KMS-11 (cell line): ENCODE measurements around the gene ZSCAN1.

Source experiments
- H2AFZ ChIP-seq: fragments of 200-600 bp; sonication (generic); 2 replicates; pipeline ENCODE4 v1.6.1; 2016; ENCODE audit warnings: antibody characterized with exemption, mixed run types, low read depth
- H3K27ac ChIP-seq: fragments of 200-600 bp; sonication (generic); 2 replicates; pipeline ENCODE4 v1.6.1; 2016; ENCODE audit warnings: mild to moderate bottlenecking, mixed run types
- H3K27me3 ChIP-seq: fragments of 200-600 bp; sonication (generic); 2 replicates; pipeline ENCODE4 v1.6.1; 2017; ENCODE audit warnings: mild to moderate bottlenecking, low read depth, mixed run types, moderate library complexity; ENCODE audit not compliant: insufficient read depth
- H3K36me3 ChIP-seq: fragments of 200-600 bp; sonication (generic); 2 replicates; pipeline ENCODE4 v1.6.1; 2017; ENCODE audit warnings: mild to moderate bottlenecking, mixed run types; ENCODE audit not compliant: insufficient read depth
- H3K4me1 ChIP-seq: fragments of 200-600 bp; sonication (generic); 2 replicates; pipeline ENCODE4 v1.6.1; 2016; ENCODE audit warnings: mild to moderate bottlenecking, low read depth, mixed run types; ENCODE audit not compliant: poor library complexity, severe bottlenecking
- H3K4me2 ChIP-seq: fragments of 200-600 bp; sonication (generic); 2 replicates; pipeline ENCODE4 v1.7.0; 2016; ENCODE audit warnings: mild to moderate bottlenecking, mixed run types
- H3K4me3 ChIP-seq: fragments of 200-600 bp; sonication (generic); IDR thresholded peaks from 2 replicates; pipeline ENCODE4 v1.6.1; 2017; ENCODE audit warnings: low read depth, low read length, mixed read lengths; ENCODE audit not compliant: insufficient read depth
- H3K79me2 ChIP-seq: fragments of 200-600 bp; sonication (generic); 2 replicates; pipeline ENCODE4 v1.6.1; 2016; ENCODE audit warnings: low read depth, mixed run types; ENCODE audit not compliant: insufficient read depth
- H3K9ac ChIP-seq: fragments of 200-600 bp; sonication (generic); 2 replicates; pipeline ENCODE4 v1.6.1; 2016; ENCODE audit warnings: mild to moderate bottlenecking, mixed run types
- H4K20me1 ChIP-seq: fragments of 200-600 bp; sonication (generic); 2 replicates; pipeline ENCODE4 v1.6.1; 2016; ENCODE audit warnings: mild to moderate bottlenecking, mixed run types; ENCODE audit not compliant: insufficient read depth
- TF ChIP-seq, protein P1 (sequence below): fragments of 200-600 bp; sonication (generic); conservative IDR thresholded peaks from 2 replicates; pipeline ENCODE4 v1.6.1; 2017; ENCODE audit warnings: low read depth, mild to moderate bottlenecking, antibody characterized with exemption, low read length, moderate library complexity, mixed read lengths

ZSCAN1 gene

DNA sequence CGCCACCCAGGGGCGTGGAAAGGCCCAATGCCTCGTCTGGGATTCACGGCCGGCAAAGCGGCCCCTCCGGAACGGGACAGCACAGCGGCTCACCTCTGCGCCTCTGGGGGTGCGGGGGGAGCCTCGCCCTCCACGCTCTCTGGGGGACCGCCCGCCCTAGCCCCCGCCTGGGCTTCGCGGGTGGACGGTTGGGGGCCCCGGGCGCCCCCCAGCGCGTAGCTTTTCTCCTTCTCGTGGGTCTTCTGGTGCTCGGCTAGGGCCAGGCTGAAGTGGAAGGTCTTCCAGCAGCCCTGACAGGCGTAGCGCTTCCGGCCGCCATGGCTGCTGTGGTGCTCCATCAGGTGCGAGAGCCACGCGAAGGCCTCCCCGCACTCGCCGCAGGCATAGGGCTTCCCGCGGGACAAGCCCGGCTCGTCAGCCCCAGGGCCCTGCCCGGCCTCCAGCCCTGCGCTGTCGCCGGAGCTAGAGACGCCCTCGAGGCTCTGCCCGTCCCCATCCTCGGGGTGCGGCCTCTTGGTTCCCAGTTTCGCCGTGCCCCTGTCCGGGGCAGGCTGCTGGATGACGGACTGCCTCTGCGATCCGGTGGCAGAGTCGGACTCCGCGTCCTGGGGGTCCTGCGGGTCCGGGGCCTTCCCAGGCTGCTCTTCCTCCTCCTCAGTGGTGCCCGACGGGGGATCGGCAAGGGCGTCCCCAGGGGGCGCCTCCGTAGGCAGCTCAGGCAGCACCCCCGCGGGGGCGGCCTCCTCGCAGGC lies 50.9 kb downstream of the ZSCAN1 start:
- no peak overlapping the region for H3K9ac ChIP-seq
- no peak overlapping the region for H3K4me3 ChIP-seq
- H3K27me3 ChIP-seq = no peaks in the 10 kb centered on the region
- TF ChIP-seq, protein P1, sequence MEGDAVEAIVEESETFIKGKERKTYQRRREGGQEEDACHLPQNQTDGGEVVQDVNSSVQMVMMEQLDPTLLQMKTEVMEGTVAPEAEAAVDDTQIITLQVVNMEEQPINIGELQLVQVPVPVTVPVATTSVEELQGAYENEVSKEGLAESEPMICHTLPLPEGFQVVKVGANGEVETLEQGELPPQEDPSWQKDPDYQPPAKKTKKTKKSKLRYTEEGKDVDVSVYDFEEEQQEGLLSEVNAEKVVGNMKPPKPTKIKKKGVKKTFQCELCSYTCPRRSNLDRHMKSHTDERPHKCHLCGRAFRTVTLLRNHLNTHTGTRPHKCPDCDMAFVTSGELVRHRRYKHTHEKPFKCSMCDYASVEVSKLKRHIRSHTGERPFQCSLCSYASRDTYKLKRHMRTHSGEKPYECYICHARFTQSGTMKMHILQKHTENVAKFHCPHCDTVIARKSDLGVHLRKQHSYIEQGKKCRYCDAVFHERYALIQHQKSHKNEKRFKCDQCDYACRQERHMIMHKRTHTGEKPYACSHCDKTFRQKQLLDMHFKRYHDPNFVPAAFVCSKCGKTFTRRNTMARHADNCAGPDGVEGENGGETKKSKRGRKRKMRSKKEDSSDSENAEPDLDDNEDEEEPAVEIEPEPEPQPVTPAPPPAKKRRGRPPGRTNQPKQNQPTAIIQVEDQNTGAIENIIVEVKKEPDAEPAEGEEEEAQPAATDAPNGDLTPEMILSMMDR = no peak
- no peaks in the 10 kb centered on the region for H3K4me1 ChIP-seq
- H2AFZ ChIP-seq = no peak overlapping the region
- no peak overlapping the region for H3K27ac ChIP-seq
- H3K4me2 ChIP-seq = no peak overlapping the region
- no peaks in the 10 kb centered on the region for H4K20me1 ChIP-seq
- H3K36me3 ChIP-seq = no peaks in the 10 kb centered on the region
- no peaks in the 10 kb centered on the region for H3K79me2 ChIP-seq

DNA sequence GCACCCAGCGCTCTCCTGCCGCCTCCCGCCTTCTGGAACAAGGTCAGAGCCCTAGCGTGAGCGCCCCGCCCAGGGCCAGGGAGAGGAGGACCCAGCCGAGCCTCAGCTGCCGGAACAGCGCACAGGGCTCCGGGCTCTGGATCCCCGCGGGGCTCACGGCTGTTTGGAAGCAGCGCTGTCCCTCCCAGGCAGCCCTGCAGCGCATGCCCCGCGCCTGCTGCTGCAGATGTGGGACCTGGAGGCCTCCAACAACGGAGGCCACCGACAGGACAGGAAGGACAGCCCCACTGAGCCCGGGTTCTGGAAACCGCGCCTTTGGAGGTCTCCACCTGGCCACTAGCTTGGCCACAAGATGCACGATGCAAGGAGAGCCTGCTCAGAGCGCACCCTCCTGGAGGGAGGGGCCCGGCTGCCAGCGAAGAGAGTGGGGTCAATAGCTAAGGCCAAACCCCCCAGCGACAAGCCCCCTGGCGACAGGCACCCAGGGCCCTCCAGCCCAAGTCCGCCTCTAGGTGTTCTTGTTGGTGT lies 51.6 kb downstream of the ZSCAN1 start:
- no peaks in the 10 kb centered on the region for H3K27me3 ChIP-seq
- no peak overlapping the region for H3K27ac ChIP-seq
- no peaks in the 10 kb centered on the region for H3K36me3 ChIP-seq
- no peak overlapping the region for H2AFZ ChIP-seq
- H3K4me1 ChIP-seq = no peaks in the 10 kb centered on the region
- H4K20me1 ChIP-seq = no peaks in the 10 kb centered on the region
- TF ChIP-seq, protein P1 = no peak
- no peak overlapping the region for H3K4me2 ChIP-seq
- H3K9ac ChIP-seq = no peak overlapping the region
- H3K4me3 ChIP-seq = no peak overlapping the region
- no peaks in the 10 kb centered on the region for H3K79me2 ChIP-seq

DNA sequence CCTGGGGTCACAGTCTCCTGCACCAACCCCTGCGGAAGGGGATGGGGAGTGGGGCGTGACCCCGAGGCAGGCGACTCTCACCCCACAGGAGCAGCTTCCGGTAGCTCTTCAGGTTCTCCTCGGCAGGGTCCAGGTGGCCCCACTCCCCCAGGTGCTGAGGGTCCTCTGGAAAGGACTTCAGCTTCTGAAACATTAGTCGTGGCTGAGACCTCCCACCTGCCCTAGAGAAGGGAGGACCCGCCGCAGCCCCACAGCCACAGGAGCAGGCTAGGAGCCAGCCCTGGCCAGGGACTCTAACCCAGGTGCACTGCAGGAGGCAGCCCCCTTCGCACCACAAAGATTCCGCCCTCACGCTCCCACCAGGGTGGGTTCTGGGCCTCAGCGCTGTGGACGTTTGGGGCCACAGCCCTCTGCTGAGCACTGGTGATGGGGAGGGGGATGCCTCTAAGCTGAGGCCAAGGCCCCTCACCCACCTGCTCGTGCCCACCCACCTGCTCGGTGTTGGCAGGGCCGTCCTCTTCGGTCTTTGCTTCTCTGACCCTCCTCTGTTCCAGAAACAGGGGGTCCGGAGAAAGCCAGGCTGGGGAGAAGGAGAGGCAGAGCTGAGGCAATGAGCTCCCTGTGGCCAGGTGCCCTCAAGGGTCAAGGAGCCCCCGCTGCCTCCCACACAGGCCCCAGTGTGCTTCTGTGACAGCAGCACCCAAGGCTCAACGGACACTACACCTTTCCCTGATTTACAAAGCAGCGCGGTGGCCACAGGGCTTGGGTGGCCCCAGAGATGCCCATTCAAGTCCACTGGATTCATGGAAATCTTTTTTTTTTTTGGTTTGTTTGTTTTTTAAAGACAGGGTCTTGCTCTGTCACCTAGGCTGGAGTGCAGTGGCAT lies 53.2 kb downstream of the ZSCAN1 start:
- H3K27ac ChIP-seq = no peak overlapping the region
- TF ChIP-seq, protein P1 = no peak
- no peaks in the 10 kb centered on the region for H3K79me2 ChIP-seq

DNA sequence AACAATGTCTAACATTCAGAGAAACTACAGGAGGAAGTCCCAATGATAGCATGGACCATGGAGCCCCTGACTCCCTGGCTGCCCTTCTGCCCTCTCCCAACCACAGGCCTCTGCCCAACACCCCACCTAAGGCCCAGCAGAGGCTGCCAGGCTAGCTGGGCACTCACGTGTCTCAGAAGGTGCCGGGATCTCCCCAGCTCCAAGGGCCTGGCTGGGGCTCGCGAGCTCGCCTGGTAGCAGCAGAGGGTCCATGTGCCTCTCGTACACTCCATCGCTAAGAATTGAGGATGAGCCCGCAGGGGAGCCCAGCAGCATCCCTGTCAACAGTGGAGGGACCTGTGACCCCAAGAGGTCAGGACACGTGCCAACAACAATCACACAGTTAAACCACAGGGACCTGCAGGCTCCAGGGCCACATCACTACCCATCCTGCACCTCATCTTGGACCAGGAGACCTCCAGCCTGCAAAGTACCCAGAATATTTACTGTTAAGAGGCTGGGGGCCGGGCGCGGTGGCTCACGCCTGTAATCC lies 54.8 kb downstream of the ZSCAN1 start:
- H3K4me2 ChIP-seq = no peak overlapping the region

More for the DNA sequence above, 53.2 kb downstream of the ZSCAN1 start:
- no peaks in the 10 kb centered on the region for H3K27me3 ChIP-seq
- H4K20me1 ChIP-seq = no peaks in the 10 kb centered on the region
- H3K9ac ChIP-seq = no peak overlapping the region
- H3K4me3 ChIP-seq = no peak overlapping the region
- no peak overlapping the region for H3K4me2 ChIP-seq
- no peaks in the 10 kb centered on the region for H3K4me1 ChIP-seq
- no peak overlapping the region for H2AFZ ChIP-seq
- no peaks in the 10 kb centered on the region for H3K36me3 ChIP-seq

More for the DNA sequence above, 54.8 kb downstream of the ZSCAN1 start:
- H3K4me1 ChIP-seq = no peaks in the 10 kb centered on the region
- TF ChIP-seq, protein P1 = no peak
- H2AFZ ChIP-seq = no peak overlapping the region
- H3K79me2 ChIP-seq = no peaks in the 10 kb centered on the region
- H3K36me3 ChIP-seq = no peaks in the 10 kb centered on the region
- H3K9ac ChIP-seq = no peak overlapping the region
- H4K20me1 ChIP-seq = no peaks in the 10 kb centered on the region
- H3K27ac ChIP-seq = no peak overlapping the region
- no peaks in the 10 kb centered on the region for H3K27me3 ChIP-seq
- no peak overlapping the region for H3K4me3 ChIP-seq
